Measurements from ENCODE around the gene RELL2. TPM values are rescaled to one million over a fixed set of nuclear protein-coding genes. Genes with fewer than 3 reads are reported as not detected.

RELL2 gene
- total RNA-seq, 1 donor from 2014 or later, result 0.86 TPM

GRCh38 chr5:141641634-141642267, 5.0 kb downstream of the RELL2 start:
- intact Hi-C loops (cut with DNase I), result no loop called here
- DNase-seq (no peak), ATAC-seq (ENCODE audit: poor library complexity) (no peak)

DNA sequence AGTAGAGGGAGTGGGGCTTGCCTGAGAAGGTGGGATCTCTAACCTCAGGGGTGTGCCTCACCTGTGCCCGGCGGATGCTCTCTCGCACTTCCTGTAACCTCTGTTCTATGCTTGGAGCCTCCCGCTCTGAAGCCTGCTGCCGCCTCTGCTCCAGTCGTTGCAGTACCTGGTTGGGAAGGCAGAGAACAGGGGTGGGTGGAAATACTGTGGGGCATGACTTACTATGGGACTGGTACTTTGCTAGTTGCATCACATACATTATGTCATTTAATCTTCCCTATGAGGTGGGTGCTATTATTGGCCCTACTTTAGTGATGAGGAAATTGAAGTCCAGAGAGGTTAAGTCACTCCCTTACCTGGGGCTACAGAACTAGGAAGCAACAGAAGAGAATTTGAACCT, 9.2 kb downstream of the RELL2 start:
- intact Hi-C loops (cut with DNase I), result no loop called here
- no peak for DNase-seq
- no peak for ATAC-seq (ENCODE audit: poor library complexity)

GRCh38 chr5:141647242-141647641, 10.4 kb downstream of the RELL2 start:
- DNase-seq (no peak), ATAC-seq (ENCODE audit: poor library complexity) (no peak)
- intact Hi-C loops (cut with DNase I), result no loop called here

DNA sequence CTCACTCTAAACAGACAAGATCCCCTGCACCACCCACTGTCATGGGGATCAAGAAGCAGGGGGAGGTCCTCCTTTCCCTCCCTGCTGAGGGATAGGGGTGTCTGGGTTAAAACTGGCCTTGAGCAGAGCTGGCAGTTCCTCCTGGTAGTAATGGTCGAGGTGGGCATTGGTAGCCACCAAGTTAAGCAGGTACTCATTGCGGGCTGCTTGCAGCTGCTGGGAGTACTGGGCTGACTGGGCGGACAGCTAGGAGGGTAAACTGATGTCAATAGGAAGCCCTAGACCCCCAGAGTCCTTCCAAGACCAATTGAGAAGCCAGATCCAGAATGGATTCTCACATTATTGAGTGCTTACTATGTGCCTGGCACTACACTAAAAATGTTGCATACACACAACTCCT, 11.1 kb downstream of the RELL2 start:
- no peak for DNase-seq
- intact Hi-C loops (cut with DNase I), result no loop called here

DNA sequence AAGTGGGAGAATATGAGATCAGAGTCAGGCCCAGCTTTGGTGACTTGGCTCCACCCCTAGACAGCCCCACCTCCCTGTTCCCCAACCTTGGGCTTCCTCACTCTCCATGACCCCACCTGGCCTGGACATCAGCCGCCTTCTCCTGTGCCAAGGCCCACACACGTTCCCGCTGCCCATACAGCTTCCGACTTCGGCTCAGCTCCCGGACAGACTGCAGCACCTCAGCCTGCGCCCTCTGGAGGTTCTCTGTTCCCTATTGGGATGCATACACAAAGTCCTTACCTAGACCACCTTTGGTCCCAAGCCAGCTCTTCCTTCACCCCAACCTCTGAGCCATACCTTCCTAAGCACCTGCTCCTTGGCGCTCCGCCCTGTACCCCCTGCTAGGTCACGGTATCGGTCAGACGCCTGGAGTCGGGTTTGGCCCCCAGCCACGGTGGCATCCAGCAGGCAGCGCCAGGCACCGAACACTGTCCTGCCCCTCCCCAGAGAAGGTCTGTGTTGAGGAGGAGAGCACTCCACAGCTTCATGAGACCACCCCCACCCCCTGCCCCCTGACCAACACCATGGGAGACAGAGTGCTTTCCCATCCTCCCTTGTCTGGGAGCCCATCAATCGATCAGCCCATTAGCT, 12.4 kb downstream of the RELL2 start:
- ATAC-seq (ENCODE audit: poor library complexity), result no peak
- no peak for DNase-seq
- intact Hi-C loops (cut with DNase I), result no loop called here

More for the DNA sequence above, 11.1 kb downstream of the RELL2 start:
- no peak for ATAC-seq (ENCODE audit: poor library complexity)

- ATAC-seq (ENCODE audit: poor library complexity), result no peak
- intact Hi-C loops (cut with DNase I), result no loop called here
- no peak for DNase-seq
Observed at GRCh38 chr5:141649972-141650371, 13.2 kb downstream of the RELL2 start.

DNA sequence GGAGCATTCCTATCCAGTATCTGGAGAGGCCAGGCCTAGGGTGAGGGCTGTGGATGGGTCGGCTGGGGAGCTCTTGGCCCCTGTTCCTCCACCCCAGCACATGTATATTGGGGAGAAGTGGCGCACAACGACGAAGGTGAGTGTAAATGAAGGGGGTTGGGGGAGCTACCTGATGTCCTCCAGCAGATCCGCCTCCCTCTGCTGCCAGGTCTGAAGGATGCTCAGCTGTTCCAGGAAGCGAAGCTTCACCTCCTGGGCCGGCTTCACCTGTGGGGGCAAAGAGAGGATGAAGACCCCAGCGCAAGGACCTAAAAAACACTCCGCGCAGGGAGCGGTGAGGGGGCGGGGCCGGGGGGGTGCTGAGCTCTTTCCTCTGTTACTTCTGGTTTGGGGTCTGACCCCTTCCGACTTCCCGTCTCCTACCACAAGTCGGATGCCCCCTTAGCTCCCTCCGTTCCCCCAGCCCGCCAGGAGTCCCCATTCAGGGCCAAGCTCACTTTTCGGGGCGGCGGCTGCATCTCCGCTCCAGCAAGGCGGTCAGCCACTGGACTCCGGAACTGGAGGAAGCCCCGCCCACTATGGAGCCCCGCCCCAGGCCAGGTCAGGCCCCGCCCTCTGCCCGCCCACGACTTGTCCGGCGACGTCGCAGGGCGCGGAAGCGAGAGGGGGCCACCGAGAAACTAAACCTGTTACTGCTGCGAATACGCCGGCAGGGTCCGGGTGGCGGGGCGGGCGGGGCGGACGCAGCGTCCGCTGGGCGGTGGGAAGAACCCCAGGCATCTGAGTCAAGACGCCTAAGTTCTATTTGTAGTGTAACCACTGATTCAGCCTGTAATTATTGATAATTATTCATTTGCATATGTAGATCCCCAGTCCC, 14.3 kb downstream of the RELL2 start, which contains the start of gene FCHSD1:
FCHSD1 (minus strand) TSS at position 568 of the 877 bp plus-strand sequence; CDS start at position 518, 50 bp downstream.
- intact Hi-C loops (cut with DNase I), result no loop called here
- DNase-seq, result peak; percentile 93
- ATAC-seq (ENCODE audit: poor library complexity), result peak; percentile 97

DNA sequence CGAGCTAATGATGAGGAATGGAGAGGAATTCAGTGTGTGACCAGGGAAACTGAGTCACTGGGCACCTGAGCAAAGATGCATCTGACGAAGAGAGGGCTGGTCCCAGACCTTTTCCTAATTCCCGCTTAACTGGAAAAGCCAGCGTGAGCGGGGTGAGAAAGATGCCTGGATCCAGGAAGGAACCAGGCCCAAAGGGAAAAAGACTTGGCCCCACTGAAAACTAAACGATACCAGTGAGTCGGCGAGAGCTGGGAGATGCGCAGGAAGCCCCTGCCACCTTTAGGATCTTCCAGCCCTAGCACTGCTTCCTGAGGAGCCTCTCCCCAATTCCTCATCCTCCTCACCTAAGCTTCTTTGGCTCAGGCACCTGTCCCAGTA, 14.9 kb downstream of the RELL2 start:
- intact Hi-C loops (cut with DNase I), result no loop called here
- peak; percentile 5 for ATAC-seq (ENCODE audit: poor library complexity)

GRCh38 chr5:141654298-141654697, 17.5 kb downstream of the RELL2 start:
- ATAC-seq (ENCODE audit: poor library complexity) (no peak), DNase-seq (no peak)
- intact Hi-C loops (cut with DNase I), result no loop called here

More for the DNA sequence above, 14.9 kb downstream of the RELL2 start:
- DNase-seq, result no peak

DNA sequence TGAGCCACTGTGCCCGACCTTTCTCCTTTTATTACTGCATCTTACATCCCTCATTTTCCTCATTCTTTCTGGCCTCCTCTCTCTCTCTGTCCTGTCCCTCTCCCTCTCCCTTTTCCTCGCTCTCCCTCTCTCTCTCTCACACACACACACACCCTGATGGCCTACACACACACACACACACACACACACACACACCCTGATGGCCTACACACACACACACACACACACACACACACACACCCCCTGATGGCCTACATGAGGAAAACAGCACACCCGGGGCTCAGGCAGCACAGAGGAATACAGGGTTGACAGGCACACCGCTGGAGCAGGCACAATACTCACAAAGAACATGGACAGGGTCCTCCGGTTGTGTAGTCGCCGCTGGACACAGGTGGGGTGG, 18.2 kb downstream of the RELL2 start:
- ATAC-seq (ENCODE audit: poor library complexity) (no peak), DNase-seq (no peak)
- intact Hi-C loops (cut with DNase I), result no loop called here

GRCh38 chr5:141656396-141656795, 19.6 kb downstream of the RELL2 start:
- ATAC-seq (ENCODE audit: poor library complexity), result no peak
- intact Hi-C loops (cut with DNase I), result no loop called here
- DNase-seq, result no peak

GRCh38 chr5:141657404-141657803, 20.6 kb downstream of the RELL2 start:
- intact Hi-C loops (cut with DNase I), result no loop called here
- DNase-seq (no peak), ATAC-seq (ENCODE audit: poor library complexity) (no peak)

DNA sequence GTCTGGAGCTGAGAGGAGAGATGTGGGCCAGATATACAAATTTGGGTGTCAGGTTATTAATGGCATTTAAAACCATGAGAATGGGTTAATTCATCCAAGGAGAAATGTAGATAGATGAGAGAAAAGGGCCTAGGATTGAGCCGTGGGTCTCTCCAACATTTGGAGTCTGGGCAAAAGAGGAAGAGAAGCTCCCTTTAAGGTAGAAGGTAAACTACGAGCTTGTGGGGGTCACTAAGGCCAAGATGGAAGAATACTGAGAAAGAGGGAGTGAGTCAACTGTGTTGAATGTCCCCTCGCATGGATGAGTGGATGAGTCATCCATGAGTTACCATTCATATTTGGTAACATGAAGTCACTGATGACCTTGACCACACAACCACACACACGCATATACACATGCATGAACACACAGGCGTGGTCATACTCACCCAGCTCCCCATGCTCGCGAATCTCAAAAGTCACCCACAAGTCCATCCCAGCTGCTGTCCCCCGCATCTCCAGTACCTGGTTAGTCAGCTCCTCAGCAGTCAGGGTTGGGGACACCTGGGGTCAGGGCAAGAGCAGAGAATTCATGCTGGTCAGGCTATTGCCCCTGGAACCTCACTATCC, 21.2 kb downstream of the RELL2 start:
- ATAC-seq (ENCODE audit: poor library complexity) (no peak), DNase-seq (no peak)
- intact Hi-C loops (cut with DNase I), result no loop called here

DNA sequence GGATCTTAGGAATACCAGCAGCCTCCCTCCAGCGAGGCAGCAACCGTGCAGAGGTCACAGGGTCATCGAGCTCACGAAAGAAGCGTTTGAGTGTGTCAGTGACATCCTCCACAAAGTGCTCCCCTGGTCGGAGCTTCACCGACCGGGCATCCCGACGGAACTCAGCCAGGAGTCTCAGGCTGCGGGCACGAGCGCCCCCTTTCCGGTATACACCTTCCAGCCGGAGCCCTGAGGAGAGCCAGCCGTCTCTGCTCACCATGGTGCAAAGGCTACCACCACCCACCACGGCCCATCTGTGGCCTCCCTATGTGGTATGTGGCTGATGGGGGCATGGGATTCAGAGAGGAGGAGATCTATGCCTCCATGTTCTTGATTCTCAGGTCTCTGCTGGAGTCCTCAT, 25.2 kb downstream of the RELL2 start:
- no peak for ATAC-seq (ENCODE audit: poor library complexity)
- intact Hi-C loops (cut with DNase I), result no loop called here
- DNase-seq, result no peak

DNA sequence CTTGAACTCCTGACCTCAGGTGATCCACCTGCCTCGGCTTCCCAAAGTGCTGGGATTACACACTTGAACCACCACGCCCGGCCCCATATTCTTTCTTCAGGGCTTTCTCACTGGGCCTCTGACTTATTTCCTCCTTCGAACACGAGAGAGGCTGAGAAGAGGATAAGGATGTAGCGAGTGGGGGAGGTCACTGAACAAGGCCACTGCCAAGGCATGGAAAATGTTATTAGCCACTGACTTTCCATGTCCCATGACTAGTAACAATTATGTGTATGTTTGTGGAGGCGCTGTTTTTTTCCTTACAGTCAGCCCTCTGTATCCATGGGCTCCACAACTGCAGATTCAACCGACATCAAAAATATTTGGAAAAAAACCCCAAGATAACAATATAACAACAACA, 26.7 kb downstream of the RELL2 start:
- DNase-seq (no peak), ATAC-seq (ENCODE audit: poor library complexity) (no peak)
- intact Hi-C loops (cut with DNase I), result no loop called here

DNA sequence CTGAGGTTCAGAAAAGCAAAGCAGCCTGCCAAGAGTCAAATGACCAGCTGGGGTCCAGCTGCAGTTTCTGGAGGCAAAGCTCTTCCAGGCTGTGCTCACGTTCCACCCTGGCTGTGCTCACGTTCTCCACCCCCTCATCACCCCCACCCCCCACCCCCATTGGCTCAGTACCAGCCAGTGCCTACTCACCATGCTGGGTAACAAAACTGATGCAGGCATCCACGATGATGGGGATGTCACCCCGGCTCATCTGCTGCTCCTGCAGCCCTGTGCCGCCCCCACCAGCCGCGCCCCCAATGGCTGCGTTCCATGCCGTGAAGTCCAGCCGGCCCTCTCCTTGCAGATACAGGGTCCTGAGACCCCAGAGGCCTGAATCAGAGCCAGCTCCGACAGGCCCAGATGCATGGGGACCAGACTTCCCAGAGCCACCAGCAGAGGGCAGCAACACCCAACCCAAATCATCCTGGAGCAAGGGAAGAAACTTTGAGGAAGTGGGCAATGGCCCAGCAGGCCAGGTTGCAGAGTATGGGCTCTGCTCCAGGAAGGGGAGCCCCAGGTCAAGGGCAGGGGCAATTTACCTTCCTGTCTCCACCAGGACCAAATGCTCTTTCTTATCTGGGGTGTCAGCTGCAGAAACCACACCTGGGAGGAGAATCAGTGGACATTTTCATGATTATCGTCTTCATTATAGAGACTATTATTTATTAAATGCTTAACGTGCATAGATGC, 28.1 kb downstream of the RELL2 start:
- intact Hi-C loops (cut with DNase I), result no loop called here
- peak; percentile 91 for ATAC-seq (ENCODE audit: poor library complexity)
- DNase-seq, result peak; percentile 87

- no peak for DNase-seq
- no peak for ATAC-seq (ENCODE audit: poor library complexity)
- intact Hi-C loops (cut with DNase I), result no loop called here
Observed at GRCh38 chr5:141665995-141666940, 29.5 kb downstream of the RELL2 start.
